VCaP (cell line): ENCODE data around the gene ZEB2.

Source experiments
- H3K27ac ChIP-seq: fragments of 450-650 bp; 2 replicates; pipeline ENCODE4 v1.5.1; 2017
- CTCF ChIP-seq: fragments of 450-650 bp; conservative IDR thresholded peaks from 2 replicates; pipeline ENCODE4 v1.5.1; 2017; ENCODE audit warnings: mild to moderate bottlenecking, moderate library complexity

Gene ZEB2

GRCh38 chr2:144376926-144377325 lies 143.0 kb downstream of the ZEB2 start:
- no peak overlapping the region for H3K27ac ChIP-seq
- no peak for TF ChIP-seq CTCF

GRCh38 chr2:144376460-144376859 lies 143.5 kb downstream of the ZEB2 start:
- no peak for TF ChIP-seq CTCF
- no peak overlapping the region for H3K27ac ChIP-seq

- H3K27ac ChIP-seq, result no peak overlapping the region
- TF ChIP-seq CTCF, result no peak
Observed at GRCh38 chr2:144374163-144374661, 145.7 kb downstream of the ZEB2 start.

GRCh38 chr2:144372410-144373080 lies 147.4 kb downstream of the ZEB2 start:
- TF ChIP-seq CTCF, result no peak
- H3K27ac ChIP-seq, result no peak overlapping the region

- no peak overlapping the region for H3K27ac ChIP-seq
- no peak for TF ChIP-seq CTCF
Observed at GRCh38 chr2:144370937-144371584, 148.9 kb downstream of the ZEB2 start.

- TF ChIP-seq CTCF, result no peak
Observed at GRCh38 chr2:144369416-144369815, 150.5 kb downstream of the ZEB2 start.

GRCh38 chr2:144366825-144367429 lies 153.0 kb downstream of the ZEB2 start:
- H3K27ac ChIP-seq, result no peak overlapping the region
- TF ChIP-seq CTCF, result no peak

More at GRCh38 chr2:144369416-144369815, 150.5 kb downstream of the ZEB2 start:
- no peak overlapping the region for H3K27ac ChIP-seq
